SW 1271 (cell line): ENCODE results near the gene USP19.
A peak's percentile ranks its signal among the peaks of the same experiment; 100 is the strongest.

Experiments used
- DNase-seq, 2 experiments: peaks; one replicate each; lab custom pipeline; 2025; lab: John Stamatoyannopoulos, UW

The USP19 gene

DNA sequence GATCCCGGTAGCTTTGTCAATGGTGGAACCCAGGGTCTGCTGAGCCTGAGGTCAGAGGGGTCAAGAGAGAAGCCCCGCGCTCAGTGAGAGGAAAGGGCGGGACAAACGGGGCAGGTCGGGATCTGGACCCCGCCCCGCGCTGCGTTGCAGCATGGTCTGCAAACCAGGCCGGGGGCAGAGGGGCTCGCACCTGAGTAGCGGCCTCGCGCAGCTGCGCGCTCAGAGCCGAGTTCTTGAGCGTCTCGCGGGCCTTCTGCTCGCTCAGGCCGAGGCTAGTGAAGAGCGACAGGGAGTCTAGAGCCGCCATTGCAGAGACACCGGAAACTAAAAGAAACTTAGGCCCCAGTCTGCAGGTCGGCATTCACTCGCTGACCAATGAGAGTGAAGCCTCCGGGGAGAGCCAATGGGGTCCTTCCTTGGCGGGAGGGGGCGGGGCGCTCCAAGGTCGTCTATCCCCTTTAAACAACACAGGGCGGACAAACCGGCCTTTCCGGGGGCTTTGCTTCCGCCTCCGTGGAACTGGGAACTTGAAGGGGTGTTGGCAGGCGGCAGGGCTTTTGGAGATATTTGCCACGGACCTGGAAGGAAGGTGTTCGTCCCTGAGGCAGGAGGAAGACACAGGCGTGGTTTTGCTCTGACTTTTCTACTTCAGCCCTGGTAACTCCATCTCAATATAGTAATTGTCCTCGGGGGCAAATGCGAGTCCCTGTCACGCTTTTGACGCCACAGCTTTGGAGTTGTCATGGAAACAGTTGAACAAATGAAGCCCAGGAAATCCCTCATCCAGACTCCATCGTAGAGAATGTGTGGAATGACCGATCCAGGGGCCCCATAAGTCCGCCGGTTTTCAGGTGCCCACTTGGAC lies 16.0 kb downstream of the USP19 start, which contains the start of gene QARS1:
Gene QARS1 (minus strand): TSS at position 331 of the 865 bp plus-strand sequence. CDS start 24 bp downstream, at position 307.
- DNase-seq = peak; percentile 73 to 85

DNA sequence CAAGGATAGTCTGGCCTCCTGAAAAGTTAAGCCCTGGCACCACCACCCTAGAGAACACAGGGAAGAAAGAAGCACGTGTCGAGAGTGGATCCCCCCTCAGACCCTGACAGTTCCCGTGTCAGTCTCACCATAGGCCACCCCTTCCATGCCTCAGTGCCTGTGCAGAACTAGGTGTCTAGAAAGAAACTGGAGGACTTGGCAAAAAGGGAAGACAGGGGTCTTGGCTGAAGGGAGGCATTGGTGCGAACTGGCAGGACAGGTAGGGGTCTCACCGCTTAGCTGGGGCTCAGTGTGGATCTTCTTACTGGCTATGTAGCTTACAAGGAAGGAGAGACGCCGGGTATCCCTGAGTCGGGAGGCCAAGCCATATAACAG lies 16.6 kb downstream of the USP19 start:
- no peak for DNase-seq

DNA sequence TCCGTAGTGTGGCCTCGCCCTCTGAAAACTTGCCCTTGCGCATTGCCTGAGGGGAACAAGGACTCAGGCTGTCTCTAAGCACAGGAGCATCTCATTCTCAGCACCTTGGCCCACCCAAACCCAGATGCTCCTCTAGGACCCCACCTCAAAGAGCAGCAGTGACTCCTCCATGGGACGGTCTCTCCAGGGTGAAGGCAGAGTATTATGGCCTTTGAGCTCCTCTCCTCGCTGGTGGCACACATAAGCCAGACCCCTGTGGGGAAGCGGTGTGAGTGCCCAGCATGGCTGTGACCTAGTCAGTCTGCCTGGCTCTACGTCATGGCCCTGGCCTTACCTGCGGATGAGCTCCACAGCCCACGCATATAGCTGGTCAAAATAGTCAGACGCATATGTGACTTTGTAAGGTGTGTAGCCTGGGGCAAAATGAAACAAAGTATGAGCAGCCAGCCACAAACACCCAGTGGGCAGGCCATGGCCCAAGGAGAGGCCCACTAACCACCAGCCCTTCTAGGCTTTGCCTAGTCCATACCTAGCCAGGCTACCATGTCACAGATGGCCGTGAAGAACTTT lies 20.5 kb downstream of the USP19 start:
- DNase-seq = no peak

DNA sequence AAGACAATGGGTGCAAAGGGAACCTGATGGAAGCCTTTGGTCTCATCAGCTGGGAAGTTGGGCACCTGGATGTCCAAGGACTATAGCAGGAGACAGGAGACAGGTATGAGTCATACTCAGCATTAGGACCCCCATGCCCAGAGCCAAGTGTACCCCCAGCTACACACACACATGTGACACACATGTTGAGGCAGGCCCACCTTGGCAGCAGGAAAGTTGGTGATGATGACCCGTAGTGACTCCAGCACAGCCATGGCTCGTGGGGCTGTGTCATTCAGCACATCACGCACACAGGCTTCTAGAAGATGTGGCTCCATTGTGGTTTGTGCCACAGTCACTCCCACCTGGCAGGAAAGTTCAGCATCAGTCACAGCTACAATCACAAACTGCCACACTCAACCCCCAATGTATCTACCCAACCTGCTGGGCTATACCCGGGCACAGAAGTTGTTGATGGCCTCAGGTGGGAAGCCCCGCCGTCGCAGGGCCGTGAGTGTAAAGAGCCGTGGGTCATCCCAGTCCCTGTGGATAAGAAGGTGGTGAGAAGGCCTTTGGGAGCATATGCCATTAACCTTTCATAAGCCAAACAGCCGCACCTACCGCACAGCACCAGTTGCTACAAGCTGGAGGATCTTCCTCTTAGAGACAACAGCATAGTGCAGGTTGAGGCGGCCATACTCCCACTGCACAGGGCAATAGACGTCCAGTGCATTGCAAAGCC lies 21.6 kb downstream of the USP19 start:
- no peak for DNase-seq

DNA sequence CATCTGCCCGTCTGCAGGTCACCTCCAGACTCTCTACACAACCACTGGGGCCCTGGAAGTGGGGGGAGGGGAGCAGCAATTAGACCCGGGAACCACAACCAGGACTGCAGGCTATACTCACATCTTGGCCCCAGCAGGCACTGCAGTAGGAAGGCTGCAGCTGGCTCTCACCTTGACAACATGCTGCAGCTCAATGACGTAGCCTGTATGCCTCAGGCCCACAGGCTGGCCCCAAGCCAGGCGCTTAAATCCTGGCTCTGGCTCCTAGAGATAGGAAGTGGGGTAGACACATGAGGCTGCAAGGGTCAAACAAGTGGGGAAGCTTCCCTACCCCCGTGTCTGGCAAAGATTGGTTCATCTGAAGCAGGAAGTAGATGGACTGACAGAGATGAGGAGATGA lies 22.2 kb downstream of the USP19 start:
- DNase-seq = no peak

- DNase-seq = peak; percentile 97 to 98
These were observed 26.5 kb downstream of the USP19 start, which contains the start of gene QRICH1 for GRCh38 chr3:49093853-49094767. Gene QRICH1 (minus strand): TSS chr3:49094071. CDS start chr3:49077017, 17,054 bp downstream.

GRCh38 chr3:49092938-49093852 lies 27.4 kb downstream of the USP19 start:
- DNase-seq = peak; percentile 29 to 74

DNA sequence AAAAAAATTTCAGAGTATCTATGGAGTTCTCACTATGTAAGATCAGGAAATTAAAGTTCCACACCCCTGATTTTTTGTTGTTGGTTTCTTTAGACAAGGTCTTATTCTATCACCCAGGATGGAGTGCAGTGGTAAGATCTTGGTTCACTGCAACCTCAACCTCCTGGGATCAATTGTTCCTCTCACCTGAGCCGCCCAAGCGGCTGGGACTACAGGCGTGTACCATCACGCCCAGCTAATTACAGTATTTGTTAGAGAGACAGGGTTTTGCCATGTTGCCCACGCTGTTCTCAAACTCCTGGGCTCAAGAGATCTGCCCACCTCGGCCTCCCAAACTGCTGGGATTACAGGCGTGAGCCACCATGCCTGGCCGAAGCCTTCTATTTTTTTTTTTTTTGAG lies 39.2 kb downstream of the USP19 start:
- DNase-seq = no peak

- no peak for DNase-seq
These were observed 41.4 kb downstream of the USP19 start for GRCh38 chr3:49079270-49079669.

DNA sequence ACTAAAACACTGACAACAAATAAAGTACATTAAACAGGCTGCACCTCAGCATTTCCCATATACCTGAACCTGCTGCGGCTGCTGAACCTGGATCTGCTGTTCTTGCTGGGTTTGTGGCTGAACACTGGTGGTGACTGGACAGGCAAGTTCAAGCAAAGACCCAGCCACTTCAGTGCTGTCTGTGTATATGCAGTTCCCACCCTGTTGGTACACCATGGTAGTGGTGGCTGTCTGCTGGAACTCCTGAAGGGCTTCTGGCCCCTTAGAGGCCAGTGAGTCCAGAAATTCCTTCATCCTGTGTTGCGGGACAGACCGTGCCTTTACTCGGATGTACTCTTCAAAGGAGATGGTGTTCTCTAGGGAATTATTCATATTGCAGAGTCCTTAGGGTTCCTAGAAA lies 44.0 kb downstream of the USP19 start:
- no peak for DNase-seq

DNA sequence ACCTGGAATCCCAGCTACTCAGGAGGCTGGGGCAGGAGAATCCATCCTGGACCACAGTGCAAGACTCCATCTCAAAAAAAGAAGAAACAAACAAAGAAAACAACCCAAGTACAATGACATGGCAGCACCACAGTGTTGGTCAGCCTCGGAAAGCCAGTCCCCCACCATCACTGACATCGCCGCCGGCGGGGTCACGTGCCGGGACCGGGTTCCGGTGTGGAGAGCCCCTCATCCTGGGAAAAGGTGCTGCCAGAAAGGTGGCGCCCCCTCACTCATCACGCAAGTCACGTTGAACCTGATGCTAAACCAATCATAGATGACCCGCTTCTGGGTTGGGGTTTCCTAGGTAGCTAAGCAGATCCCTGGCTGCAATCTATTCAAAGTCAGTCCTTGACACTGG lies 44.5 kb downstream of the USP19 start:
- no peak for DNase-seq
